WTC11 (cell line): ENCODE measurements around the gene PHF14.

Experiments used
- ATF3 ChIP-seq: sonication (generic); formaldehyde crosslinking; conservative IDR thresholded peaks from 2 replicates; pipeline ENCODE4 v1.8.1; 2022; ENCODE audit warnings: mild to moderate bottlenecking, missing genetic modification reagents
- CTCF ChIP-seq: fragments of 200-600 bp; IDR thresholded peaks from 2 replicates; pipeline ENCODE4 v1.8.0; 2022; ENCODE audit warnings: antibody characterized with exemption
- ERG ChIP-seq: fragments of 250-450 bp; sonication (Bioruptor Pico); IDR thresholded peaks from 2 replicates; pipeline ENCODE4 v1.8.0; 2021; ENCODE audit warnings: mild to moderate bottlenecking
- ETV6 ChIP-seq: sonication (generic); formaldehyde crosslinking; IDR thresholded peaks from 2 replicates; pipeline ENCODE4 v1.8.1; 2022; ENCODE audit warnings: mild to moderate bottlenecking, missing genetic modification reagents
- HMGA2 ChIP-seq: fragments of 250-450 bp; sonication (Bioruptor Pico); IDR thresholded peaks from 2 replicates; pipeline ENCODE4 v1.4.0; 2021; ENCODE audit warnings: mild to moderate bottlenecking, moderate library complexity
- MAX ChIP-seq: sonication (generic); formaldehyde crosslinking; IDR thresholded peaks from 2 replicates; pipeline ENCODE4 v1.8.0; 2022; ENCODE audit warnings: mild to moderate bottlenecking, missing genetic modification reagents
- USF2 ChIP-seq: sonication (generic); formaldehyde crosslinking; IDR thresholded peaks from 2 replicates; pipeline ENCODE4 v1.8.1; 2023; ENCODE audit warnings: mild to moderate bottlenecking, missing genetic modification reagents, moderate library complexity

- no peak for TF ChIP-seq HMGA2 (CRISPR knock-in tag)
- TF ChIP-seq ERG, result no peak
- no peak for TF ChIP-seq MAX (CRISPR knock-in tag)
- TF ChIP-seq CTCF, result no peak
- TF ChIP-seq ETV6 (CRISPR knock-in tag), result no peak
- no peak for TF ChIP-seq ATF3 (CRISPR knock-in tag)
- no peak for TF ChIP-seq USF2 (CRISPR knock-in tag)
Measured at GRCh38 chr7:10977113-10977512, 3.4 kb downstream of the PHF14 start.
